ENCODE data around the gene ANKFN1.

The ANKFN1 gene

DNA sequence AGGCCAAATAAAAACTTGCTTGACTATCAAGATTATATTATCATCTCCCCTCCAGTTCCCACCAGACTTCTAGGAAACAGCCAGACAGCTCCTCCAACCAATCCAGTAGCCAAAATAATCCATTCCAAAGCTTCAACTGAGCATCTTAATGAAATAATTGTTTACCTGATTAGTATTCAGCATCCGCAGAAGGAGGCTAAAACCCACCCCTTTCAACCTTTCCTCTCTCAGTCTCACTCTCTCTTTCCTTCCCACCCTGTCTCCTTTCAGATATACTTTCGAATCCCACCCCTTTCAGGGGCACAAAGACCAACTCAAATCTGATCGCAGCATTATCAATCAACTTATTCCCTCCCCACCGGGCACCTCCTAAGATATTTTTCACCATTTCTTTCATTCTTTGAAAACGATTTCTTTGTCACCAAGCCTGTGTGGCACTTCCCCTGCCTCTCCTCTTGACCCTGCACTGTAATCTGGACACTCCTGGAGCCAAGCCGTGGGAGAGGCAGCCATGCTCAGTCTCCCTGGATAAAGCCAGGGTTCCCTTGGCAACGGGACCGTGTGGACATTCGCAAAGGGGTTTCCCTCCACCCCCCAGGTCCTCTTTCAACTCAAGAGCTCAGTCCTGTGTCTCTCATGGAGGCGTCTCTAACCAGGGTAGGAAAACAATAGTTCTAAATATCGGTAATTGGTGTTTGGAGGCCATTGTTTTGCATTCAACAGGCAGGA is at the start of gene ANKFN1:
ANKFN1 (plus strand) TSS at position 602 of the 729 bp plus-strand sequence. CDS start 59,193 bp downstream, outside the sequence.
- no peak for DNase-seq

GRCh38 chr17:56108811-56109284 is 44.4 kb upstream of the ANKFN1 start:
- DNase-seq: no peak

- DNase-seq: no peak
Observed at GRCh38 chr17:56109836-56110235, 43.4 kb upstream of the ANKFN1 start.

DNA sequence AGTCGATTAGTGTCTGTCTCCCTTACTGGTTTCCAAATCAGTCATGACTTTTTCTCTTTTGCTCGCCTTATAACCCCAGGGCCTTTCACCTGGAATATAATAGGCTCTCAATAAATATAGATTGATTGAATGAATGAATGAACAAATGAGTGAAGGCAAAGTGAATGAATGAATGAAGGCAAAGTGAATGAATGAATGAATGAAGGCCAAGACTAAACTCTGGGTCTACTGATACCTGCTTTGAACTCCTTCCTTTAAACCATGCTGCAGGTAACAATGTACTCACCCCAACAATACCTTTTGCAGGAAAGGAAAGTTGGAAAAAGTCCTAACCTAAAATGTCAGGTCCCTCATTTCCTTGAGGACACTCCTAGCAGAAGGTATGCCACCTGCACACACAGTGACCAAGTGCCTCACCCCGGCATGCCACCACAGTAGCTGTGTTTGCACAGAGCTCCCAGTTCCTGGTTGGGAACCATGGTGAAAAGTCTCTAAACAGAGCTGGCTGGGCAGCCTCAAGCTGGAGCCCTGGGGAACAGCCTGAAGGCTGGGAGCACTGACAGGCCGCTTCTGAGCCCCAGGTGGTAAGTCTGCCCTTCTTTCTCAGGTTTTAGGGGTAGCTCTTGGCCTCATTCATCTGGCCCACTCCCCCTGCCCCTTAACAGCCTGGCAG is 42.7 kb upstream of the ANKFN1 start:
- DNase-seq: no peak

GRCh38 chr17:56111706-56112485 is 41.4 kb upstream of the ANKFN1 start:
- DNase-seq: no peak

DNA sequence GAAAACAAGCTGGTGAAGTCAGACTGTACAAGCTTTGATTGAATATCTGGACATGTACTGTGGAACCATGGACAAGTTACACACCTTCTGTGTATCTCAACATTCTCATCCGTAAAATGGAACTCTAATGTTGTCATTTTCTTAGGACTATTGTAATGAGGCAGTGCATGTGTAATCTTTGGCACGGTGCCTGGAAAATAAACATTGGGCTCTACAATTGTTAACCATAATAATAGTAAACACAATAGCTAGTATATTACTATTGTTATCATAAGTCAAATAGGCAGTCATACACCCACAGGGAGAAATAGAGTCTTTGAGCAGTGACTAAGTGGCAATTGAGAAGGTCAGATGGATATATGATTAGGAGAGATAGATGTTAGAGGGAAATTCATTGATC is 39.8 kb upstream of the ANKFN1 start:
- DNase-seq: no peak

GRCh38 chr17:56114469-56114868 is 38.8 kb upstream of the ANKFN1 start:
- no peak for DNase-seq

DNA sequence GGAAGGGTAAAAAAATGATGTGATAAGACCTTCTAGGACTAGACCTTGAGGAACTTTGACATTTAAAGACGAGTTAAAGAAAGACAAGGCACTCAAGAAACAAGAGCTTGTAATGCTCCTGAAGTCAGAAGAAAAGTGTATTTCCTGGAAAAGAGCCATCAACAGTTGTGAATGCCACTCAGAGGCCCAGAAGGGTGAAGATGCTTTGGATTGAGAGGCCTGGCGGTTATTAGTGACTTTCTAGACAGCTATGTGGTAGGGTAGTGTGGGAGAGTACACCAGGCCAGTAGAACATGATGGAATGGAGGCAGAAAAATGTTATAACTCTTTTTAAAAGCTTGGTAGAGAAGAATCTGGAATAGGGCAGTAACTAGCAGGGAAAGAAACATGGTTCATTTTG is 34.1 kb upstream of the ANKFN1 start:
- DNase-seq: no peak

DNA sequence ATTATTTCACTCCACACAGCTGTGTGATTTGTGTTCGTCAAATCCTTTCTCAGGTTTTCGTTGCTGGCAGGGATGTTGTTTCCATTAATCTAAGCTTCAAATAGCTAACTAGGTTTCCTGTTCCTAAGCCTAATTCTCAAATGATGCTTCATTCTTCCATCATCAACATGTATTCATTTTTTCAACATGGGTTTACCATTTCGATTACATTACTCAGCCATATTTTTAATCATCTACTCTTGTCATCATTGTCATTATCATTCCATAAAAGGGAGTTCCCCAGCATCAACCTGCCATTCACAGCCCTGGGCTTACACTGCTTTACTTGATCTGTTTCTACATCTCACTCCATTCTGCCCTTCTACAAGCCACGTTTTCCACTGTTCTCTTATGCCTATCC is 33.3 kb upstream of the ANKFN1 start:
- DNase-seq: no peak

GRCh38 chr17:56121191-56122051 is 31.9 kb upstream of the ANKFN1 start:
- DNase-seq: no peak

DNA sequence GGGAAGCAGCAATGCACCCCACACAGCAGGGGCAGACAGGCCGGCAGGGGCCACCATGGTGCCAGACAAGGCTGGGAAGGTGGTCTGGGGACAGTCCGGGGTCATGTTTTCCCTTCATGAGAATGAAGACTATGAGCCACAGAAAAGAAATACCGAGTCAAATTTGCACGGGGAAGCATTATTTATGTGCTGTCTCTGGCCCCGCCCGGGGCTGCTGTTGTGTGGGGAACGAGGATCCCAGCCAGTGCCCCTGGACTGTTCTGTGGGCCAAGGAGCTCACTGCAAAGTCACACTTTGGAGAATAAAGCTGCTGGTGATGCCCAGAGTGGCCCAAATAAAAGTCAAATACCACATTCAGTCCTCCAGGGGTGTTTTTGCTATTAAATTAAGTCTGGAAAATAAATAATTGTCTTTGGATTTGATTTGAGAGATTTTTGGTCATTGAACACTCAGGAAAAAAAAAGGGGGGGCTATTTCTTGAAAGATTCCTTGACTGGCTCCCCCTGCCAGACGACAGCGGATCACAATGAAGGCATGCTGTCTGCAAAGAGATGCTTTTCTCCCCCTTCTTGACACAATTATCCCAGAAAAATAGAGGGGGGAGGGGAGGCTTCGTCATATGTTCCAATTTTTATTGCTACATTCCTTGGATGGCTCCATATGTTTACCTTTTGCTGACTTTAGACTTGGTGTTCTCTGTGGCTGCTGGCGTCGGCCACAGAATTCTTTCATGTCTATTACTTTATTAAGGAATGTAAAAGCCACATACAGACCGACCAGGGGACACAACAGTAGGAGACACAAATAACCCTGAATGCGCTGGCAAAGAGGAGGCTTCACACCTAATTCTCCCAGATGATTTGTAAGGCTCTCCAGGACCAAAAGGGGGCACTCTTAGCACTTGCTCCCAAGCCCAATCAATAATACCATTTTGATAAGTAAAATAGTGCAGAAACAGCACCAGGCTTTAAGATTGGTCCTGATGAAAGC is 27.1 kb upstream of the ANKFN1 start:
- peak; percentile 1 for DNase-seq

- no peak for DNase-seq
Observed at GRCh38 chr17:56130026-56130425, 23.2 kb upstream of the ANKFN1 start.

GRCh38 chr17:56130631-56131030 is 22.6 kb upstream of the ANKFN1 start:
- no peak for DNase-seq

DNA sequence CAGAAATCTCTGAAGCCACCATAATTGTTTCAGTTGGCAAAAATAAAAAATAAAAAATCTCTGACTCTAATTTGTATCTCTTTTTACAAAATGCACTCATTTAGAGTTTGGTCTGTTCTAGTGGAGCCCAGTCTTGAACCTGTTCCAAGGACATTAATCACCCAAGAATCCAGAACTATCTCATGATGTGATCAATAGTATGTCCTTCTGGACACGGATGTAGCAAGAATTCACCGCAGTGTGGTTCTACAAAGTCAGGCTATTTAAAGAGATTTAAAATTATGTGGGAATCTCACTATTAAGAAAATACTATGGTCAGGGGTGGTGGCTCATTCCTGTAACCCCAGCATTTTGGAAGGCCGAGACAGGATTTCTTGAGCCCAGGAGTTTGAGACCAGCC is 21.8 kb upstream of the ANKFN1 start:
- no peak for DNase-seq

- DNase-seq: no peak
Observed at GRCh38 chr17:56136301-56136700, 17.0 kb upstream of the ANKFN1 start.

DNA sequence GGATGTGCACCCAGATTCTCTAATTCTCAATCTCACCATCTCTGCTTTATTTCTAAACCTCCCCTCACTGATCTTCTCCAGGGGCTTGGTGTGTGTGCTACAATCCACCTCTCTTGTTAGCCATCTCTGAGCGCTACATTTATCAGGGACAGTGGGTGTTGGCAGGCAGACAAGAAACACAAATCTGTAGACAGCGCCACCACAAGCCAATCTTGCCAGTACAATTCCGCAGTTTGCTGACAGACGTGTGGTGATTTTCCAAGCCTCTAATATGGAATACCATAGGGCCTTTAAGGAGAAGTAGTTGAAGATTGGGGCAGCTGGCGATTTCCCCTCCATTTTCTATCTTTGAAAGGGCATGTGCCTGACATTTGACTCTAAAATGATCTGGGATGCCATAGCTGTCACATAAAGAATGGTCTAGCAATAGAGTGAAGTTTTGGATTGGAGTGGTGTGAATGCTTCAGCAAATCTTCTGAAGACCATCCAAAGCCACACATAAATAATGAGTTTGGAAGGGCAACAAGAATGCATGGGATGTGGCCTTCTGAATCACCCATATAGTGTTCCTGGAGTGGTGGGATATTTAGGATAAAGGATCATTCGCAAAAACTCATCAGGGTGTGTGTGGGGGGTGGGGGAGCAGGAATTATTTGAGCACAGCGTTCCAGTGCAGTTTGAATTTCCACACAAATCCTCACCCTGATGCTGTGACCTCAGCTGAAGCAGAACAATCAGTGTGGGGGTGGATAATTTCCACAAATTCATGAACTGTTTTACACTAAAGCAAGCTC is 12.0 kb upstream of the ANKFN1 start:
- no peak for DNase-seq

- DNase-seq: no peak
Observed at GRCh38 chr17:56142325-56142724, 10.9 kb upstream of the ANKFN1 start.

- no peak for DNase-seq
Observed at GRCh38 chr17:56142781-56143180, 10.5 kb upstream of the ANKFN1 start.

DNA sequence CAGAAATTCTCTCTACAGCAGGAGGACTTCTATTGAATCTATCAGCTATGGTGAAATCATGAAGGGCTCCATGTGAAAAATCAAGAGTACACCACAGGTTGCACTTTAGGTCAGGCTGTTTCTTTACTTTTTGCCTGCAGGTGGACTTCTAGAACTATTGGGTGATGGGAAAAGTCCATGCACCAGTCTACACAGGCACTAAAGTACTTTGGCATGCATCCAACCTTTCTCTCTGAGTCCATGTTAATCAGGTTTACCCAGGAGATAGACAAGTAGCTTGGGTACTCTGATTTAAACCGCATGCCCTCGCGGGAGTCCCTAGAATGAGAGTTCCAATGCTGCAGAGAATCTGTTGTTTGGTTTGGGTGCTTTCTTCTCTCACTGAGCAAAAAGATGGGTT is 9.1 kb upstream of the ANKFN1 start:
- no peak for DNase-seq

- DNase-seq: no peak
Observed at GRCh38 chr17:56146534-56146933, 6.7 kb upstream of the ANKFN1 start.

- no peak for DNase-seq
Observed at GRCh38 chr17:56148333-56148732, 4.9 kb upstream of the ANKFN1 start.

Data from activated CD4-positive, alpha-beta T cell treated with anti-CD3 and anti-CD28 coated beads, Interleukin-2, amount 50 U/mL, for 16 hours (primary cell).